NCI-H2107 (cell line): Measurements from ENCODE around the gene TLCD1.

Experiments used
- DNase-seq: peaks from one replicate; lab custom pipeline; 2025; lab: John Stamatoyannopoulos, UW

TLCD1 gene, protein sequence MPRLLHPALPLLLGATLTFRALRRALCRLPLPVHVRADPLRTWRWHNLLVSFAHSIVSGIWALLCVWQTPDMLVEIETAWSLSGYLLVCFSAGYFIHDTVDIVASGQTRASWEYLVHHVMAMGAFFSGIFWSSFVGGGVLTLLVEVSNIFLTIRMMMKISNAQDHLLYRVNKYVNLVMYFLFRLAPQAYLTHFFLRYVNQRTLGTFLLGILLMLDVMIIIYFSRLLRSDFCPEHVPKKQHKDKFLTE

DNA sequence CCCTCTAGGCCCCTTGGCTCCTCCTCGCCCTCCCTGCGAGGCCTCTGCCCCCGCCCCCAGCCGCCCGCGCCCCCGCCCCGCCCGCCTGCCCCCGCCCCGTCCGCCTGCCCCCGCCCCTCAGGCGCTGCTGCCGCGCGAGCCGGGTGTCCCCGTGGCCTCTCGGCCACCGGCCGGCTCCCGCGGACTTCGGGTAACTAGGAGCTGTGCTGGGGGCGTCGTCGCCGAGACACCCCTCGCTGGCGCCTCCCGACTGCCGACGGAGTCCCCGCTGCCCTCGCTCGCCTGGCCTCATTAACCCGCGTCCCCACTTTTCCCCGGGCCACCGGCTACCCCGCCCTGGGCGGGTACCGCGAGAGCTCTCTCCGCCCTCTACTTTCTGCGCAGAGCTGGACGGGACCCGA, at the start of gene TLCD1:
Gene TLCD1 (minus strand): TSS at position 8 of the 401 bp plus-strand sequence. CDS start 136 bp downstream, outside the sequence.
- peak; percentile 35 for DNase-seq

DNA sequence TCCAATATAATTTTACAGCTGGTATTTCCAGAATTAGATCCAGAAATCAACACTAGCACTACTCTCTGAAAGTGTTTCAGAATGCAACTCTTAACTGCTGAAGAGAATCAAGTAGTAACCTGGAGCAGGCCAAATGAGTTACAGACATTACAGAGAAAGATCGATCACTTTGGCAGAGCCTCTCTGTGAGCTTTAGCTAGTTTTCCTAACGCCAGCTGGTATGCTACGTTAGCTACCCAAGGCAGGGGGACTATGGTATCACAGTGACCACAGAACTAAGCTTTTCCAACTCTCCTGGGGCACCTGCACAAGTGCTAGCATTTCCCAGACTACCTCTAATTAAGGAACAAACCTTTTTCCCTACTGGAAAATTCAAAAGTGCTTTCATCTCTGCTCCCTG, 48.2 kb upstream of the TLCD1 start:
- no peak for DNase-seq

DNA sequence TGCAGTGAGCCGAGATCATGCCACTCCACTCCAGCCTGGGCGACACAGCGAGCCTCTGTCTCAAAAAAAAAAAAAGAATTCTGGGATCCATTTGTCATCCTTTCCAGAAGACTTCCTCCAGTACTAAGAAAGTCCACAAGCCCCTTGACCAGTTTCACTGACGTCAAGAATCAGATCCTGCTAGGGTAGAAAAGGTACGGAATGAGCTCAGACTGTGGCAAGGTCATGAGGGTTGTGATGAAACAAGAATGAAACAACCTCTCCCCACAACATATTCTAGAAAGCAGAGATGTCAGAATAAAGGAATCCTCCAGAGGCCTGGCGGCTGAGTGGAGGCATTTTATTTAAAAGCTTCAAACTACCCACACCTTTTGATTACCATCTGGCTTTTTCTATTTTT, 47.7 kb upstream of the TLCD1 start:
- no peak for DNase-seq

DNA sequence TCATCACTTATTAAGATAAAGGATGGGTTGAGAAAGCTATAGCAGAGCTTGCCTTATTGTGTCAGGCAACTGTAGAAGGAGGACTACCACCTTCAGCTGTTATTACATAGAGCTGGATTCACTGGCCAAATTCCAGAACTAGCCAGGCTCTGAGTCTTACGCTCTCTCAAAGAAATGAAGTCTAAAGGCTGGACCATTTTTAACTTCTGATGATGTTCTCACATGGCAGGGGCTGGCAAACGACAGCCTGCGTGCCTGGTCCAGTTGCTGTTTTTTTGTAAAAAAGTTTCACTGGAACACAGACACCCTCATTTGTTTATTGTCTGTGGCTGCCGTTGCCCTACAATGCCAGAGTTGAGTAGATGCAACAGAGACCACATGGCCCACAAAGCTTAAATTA, 39.0 kb upstream of the TLCD1 start:
- no peak for DNase-seq

DNA sequence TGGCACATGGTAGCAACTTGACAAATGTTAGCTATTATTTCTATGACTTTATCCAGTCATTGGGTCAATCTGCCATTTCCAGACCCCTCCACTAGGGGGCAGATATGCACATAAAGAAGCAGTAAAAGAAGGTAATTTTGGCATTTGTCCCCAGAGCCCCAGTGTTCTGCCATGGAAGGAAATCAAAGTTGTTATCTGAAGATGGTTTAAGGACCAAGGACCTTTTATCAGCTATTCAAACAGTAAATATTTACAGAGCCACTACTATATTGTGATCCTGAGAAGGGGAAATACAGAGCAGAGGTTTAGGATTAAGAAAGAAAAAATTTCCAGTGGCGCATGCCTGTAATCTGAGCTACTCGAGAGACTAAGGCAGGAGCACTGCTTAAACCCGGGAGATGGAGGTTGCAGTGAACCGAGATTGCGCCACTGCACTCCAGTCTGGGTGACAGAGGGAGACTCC, 37.8 kb upstream of the TLCD1 start:
- peak; percentile 21 for DNase-seq

DNA sequence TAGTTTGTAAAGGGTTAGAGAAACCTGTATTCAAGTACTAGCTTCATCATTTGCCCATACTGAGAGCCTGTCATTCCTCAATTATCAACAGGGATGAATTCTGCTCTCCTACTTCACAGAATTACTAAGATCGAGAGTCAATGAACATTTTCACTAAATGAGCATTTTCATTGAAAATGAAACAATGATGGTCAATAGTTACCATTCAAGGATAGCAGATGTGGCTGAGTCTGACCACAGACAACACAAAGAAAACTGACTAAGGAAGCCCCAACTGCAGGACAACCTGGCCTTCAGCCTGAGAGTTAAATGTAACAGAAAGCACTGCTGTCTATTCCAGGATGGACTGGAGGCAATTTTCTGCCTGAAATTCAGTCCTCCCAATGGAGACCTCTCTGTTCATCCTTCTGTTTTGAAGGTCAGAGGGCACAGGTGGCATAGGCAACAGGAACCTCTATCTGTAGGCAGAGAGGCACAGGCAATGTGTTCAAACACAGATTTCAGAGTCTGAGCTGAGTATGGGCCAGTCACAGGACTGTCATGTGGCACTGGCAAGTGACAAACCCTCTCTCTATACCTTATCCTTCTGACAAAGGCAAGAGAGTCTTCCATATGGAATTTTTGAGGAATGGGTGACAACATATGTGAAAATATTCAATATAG, 37.2 kb upstream of the TLCD1 start:
- DNase-seq = no peak

DNA sequence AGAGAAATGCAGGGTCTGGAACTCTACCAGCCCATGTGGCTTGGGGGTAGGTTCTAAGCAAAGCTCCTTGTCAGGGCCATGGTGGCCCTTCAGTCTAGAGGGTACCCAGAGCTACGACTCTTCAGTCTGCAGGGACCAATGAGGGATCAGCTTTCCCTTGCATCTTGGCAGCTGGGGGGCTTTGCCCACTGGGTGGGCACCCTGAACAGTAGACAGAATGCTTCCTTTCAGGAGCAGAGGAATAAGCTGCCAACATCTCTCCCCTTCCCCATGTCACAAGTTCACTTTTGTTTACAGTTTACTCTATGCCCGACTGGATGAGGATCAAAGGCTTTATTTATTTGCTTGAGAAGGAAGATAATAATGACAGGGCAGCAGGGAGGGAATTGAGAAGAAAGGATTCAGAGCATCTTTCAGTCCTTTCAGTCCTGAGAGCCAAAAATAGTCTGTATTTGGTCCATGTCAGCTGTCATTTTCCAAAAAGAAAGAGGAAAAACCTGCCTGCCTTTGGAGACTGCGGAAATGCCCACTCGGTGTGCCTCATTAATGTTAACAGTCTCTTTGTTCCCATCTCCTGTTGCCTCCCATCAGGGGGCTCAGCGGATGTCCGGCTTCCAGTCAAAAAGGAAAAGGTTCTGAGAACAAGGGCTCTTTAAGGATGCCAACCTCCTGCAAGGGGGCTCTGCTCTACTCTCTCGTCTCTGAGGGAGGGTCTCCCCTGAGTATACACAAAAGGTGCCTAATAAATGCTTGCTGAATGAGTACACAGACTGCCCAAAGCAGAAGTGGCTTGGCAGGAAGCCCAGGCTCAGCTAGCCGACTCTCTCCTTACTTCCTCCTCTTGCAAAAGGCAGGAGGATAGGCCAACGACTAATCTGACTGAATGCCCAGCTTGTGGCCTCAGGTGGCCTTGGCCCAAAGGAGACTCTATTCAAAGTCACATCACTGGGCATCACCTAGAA, 34.8 kb upstream of the TLCD1 start:
- DNase-seq = no peak

DNA sequence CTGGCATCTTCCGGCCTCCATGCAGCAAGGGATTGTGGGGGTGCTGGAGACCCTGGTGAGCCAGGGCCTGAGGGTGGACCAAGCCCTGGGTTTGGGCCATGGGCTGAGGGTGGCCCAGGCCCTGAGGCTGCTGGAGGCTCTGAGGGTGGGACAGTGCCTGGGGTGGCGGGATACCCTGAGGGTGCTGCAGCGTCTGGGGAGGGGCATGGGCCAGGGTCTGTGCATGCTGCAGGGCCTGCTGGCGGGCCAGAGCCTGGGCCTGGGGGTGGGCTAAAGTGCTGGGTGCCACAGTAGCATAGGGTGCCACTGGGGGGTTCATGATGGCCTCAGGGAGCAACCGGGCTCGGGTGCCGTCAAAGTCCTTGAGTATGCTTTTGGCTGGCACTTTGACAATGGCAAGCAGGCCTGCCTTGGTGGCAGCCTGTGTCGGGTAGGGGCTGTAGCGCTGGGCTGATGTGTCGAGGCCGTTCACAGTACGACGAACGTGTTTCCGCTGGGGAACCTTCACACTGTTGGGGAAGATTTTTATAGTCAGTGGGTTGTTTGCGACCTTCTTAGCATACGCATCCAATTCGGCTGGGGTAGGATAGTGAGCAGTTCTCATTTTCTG, 33.3 kb upstream of the TLCD1 start:
- DNase-seq = no peak

DNA sequence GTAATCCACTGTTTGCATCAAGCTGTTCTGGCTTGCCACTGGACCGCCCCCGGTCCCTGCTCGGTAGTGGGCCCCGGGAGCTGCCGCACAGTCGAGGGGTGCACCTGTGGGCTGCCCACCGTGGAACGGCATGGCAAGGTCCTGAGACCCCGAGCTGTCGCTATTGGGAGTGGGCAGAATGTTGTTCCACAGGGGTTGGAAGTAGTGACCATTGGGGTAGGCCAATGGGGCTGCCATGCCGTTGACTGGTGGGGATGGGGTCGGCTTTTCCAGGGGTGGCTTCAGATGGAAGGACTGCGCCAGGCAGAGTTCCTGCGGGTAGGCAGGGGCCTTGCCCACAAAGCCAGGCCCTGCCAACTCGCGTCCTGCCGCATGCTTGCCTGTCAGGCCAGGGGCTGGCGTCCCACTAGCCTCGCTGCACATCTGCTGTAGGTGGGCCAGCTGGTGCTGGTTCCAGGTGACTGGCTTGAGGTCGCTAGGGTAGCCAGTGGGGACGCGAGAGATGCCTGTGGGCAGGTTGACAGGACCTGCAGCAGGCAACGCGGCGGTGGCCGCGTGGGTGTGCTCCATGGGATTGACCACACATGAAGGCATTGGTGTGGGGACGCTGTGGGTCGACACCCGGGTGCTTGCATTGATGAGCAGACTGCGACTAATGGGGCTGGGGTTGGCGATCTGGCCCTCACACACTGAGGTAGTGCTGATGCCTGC, 32.5 kb upstream of the TLCD1 start:
- DNase-seq = no peak

DNA sequence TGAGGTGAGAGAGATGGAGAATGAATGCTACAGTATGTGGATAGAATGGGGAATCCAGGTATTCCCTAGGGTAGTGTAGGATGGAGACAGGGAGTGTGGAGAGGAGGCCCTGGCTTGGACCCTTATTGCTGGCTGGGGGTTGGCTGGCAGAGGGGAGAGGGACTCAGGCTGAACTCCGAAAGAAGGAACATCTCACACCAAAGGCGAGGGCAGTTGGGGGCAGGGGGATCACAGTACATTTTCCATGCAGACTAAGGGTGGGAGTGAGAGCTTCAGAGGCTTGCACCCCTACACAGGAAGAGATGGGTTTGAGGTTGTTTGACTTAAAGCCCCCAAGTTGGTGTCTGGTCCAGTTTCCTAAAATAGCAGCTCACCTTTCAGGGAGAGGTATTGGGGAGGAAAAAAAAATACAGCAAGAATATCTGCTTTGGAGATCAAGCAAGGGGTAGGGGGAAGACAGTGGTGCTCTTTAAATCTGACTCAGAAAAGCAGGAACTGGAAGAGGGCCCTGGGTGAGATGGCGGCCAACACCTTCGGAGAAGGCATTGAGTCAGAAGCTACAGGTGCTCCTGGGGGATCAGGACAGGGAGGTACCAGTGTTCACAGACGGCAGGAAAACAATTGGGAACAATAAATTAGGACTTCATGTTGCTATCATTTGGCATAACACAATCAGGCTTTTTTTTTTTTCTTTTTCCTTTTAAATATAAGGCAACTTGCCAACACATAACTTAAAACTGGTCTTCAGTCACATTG, 30.2 kb upstream of the TLCD1 start:
- no peak for DNase-seq

DNA sequence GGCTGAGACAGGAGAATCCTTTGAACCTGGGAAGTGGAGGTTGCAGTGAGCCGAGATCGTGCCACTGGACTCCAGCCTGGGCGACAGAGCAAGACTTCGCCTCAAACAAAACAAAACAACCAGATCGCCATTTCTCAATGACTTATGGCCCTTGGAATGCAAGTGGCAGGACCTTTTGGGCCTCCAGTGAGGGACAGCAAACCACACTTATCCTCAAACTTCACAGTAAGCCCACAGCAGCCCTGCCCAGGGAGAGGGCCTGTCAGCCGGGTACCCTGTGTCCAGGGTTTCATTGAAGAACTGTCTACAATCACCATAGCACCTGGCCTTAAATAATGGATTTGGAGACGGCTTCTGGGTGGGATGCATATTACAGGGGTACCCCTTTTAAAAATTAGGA, 29.5 kb upstream of the TLCD1 start:
- DNase-seq = no peak

DNA sequence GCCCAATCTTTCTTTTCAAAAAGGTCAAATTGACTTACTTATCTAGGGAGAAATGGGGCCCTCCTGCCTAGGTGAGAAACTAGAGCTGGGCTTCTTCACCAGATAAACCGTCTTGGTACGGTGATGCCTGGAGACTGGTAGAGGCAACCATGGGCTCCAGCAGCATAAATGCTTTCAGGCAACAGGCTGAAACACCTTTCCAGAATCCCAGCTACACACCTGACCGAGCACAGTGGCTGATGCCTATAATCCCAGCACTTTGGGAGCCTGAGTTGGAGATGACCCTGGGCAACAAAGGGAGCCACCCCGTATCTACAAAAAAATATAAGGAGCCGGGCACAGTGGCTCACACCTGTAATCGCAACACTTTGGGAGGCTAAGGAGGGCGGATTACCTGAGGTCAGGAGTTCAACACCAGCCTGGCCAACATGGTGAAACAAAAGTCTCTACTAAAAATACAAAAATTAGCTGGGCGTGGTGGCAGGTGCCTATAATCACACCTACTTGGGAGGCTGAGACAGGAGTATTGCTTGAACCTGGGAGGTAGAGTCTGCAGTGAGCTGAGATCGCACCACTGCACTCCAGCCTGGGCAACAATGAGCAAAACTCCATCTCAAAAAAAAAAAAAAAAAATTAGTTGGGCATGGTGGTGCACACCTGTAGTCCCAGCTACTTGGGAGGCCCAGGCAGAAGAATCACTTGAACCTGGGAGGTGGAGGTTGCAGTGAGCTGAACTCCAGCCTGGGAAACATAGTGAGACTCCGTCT, 25.8 kb upstream of the TLCD1 start:
- DNase-seq = no peak

DNA sequence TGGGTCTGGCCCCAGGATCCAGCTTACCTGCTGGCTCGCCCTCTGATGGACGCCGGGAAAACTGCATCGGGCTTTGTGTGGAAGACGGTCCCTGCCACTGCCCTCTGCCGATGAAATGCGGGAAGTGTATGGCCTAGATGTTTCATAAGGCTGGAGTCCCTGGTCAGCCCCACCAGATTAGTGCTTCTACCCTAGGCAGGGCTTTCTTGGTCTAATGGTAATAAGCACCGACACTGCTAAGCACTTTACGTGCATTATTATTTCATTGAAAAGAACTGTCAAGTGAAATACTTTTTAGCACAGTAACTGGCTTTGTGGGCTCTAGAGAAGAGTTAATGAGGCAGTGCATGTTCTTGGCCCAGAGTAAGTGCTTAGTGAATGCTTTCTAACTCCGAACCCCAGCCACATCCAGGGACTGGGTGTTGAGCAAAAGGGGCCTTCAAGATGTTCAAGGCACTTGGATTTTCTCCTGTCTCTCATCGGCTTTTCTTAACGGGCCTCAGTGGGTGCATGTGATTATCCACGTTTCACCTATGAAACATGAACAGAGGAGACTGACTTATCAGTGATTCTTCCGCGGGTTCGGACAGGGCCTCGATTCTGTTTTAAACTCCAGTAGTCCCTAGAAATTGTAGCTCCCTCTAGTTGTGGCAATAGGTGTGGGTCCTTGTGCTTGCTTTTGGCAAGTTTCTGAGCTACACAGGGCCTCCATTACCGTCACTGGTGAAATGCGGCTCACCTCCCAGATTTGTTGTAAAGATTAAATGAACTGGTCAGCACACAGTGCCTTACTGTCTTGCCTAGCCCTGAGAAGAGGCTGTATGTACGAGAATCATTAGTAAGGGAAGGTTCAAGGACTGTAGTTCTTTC, 24.4 kb upstream of the TLCD1 start:
- peak; percentile 87 for DNase-seq

DNA sequence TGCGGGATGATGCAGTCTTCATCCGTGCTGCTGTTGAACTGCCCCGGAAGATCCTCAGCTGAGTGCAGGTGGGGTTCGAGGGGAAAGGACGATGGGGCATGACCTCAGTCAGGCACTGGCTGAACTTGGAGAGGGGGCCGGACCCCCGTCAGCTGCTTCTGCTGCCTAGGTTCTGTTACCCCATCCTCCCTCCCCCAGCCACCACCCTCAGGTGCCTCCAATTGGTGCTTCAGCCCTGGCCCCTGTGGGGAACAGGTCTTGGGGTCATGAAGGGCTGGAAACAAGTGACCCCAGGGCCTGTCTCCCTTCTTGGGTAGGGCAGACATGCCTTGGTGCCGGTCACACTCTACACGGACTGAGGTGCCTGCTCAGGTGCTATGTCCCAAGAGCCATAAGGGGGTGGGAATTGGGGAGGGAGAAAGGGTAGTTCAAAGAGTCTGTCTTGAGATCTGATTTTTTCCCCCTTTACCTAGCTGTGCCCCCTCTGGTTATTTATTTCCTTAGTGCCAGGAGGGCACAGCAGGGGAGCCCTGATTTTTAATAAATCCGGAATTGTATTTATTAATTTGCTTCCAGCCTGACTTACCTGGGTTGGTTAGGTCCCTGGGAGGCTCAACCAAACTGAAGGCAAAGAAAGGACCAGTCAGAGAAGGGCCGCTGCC, 23.6 kb upstream of the TLCD1 start:
- no peak for DNase-seq

DNA sequence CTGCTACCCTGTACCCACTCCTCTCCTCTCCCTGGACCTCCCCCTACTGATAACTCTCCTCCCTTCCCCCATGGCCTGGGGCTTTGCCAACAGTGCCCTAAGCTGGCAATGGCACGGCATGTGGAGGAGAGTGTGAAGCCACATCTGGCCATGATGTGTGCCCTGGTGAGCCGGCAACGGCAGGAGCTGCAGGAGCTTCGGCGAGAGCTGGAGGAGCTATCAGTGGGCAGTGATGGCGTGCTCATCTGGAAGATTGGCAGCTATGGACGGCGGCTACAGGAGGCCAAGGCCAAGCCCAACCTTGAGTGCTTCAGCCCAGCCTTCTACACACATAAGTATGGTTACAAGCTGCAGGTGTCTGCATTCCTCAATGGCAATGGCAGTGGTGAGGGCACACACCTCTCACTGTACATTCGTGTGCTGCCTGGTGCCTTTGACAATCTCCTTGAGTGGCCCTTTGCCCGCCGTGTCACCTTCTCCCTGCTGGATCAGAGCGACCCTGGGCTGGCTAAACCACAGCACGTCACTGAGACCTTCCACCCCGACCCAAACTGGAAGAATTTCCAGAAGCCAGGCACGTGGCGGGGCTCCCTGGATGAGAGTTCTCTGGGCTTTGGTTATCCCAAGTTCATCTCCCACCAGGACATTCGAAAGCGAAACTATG, 23.0 kb upstream of the TLCD1 start:
- DNase-seq = no peak

DNA sequence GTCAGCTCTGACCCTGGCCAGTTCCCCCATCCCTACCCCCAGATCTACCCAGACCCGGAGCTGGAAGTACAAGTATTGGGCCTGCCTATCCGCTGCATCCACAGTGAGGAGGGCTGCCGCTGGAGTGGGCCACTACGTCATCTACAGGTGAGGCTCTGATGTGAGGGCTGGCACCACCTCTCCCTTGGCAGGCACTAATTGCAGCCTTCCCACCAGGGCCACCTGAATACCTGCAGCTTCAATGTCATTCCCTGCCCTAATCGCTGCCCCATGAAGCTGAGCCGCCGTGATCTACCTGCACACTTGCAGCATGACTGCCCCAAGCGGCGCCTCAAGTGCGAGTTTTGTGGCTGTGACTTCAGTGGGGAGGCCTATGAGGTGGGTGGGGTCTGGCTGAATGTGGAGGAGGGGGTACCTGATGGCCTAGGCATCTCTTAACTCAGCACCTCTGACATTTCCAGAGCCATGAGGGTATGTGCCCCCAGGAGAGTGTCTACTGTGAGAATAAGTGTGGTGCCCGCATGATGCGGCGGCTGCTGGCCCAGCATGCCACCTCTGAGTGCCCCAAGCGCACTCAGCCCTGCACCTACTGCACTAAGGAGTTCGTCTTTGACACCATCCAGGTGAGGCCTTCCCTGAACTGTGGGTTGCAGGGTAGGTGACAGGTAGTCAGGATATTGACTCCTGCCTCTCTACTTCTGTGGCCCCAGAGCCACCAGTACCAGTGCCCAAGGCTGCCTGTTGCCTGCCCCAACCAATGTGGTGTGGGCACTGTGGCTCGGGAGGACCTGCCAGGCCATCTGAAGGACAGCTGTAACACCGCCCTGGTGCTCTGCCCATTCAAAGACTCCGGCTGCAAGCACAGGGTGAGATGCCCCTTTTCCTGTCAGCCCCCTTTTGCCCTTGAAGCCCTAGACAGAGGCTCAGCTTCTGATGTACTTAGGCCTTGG, 22.0 kb upstream of the TLCD1 start:
- DNase-seq = no peak
